Spleen (tissue), 11 donors: ENCODE results near the gene VAV1. TPM values are rescaled to one million over a fixed set of nuclear protein-coding genes. Genes with fewer than 3 reads are reported as not detected.

ENCODE experiments used
- DNase-seq: peaks from one replicate; pipeline ENCODE4 v3.0.0-alpha.2; 2020
- H3K27ac ChIP-seq, 8 donors: fragments of 200-600 bp; sonication (generic) in 7 of 8; 1 replicate in 4 of 8; 2 replicates in 4 of 8; pipeline versions ENCODE4 v1.5.0 to v1.8.0; 2016 to 2021; ENCODE audit warnings: inconsistent platforms in 4 of 8, mild to moderate bottlenecking in 4 of 8, moderate library complexity in 1 of 8
- H3K27me3 ChIP-seq, 7 donors: fragments of 200-600 bp; sonication (generic) in 6 of 7; replicated peaks in 1 of 7; 1 replicate in 4 of 7; 2 replicates in 3 of 7; pipeline versions ENCODE4 v1.5.0 to v1.8.0; 2016 to 2021; ENCODE audit warnings: inconsistent platforms in 3 of 7, mild to moderate bottlenecking in 1 of 7
- H3K36me3 ChIP-seq, 6 donors: fragments of 200-600 bp; sonication (generic) in 5 of 6; 1 replicate in 4 of 6; 2 replicates in 2 of 6; pipeline versions ENCODE4 v1.5.0 to v1.8.0; 2016 to 2021; ENCODE audit warnings: inconsistent platforms in 2 of 6
- H3K4me1 ChIP-seq, 6 donors: fragments of 200-600 bp; sonication (generic) in 5 of 6; 1 replicate in 3 of 6; 2 replicates in 3 of 6; pipeline versions ENCODE4 v1.5.0 to v1.8.0; 2016 to 2021; ENCODE audit warnings: inconsistent platforms in 3 of 6
- H3K4me3 ChIP-seq, 8 donors: fragments of 200-600 bp; sonication (generic) in 7 of 8; 1 replicate in 4 of 8; 2 replicates in 4 of 8; pipeline versions ENCODE4 v1.5.0 to v1.8.0; 2016 to 2021; ENCODE audit warnings: inconsistent platforms in 4 of 8, mild to moderate bottlenecking in 4 of 8, moderate library complexity in 2 of 8
- H3K9me3 ChIP-seq, 8 donors: fragments of 200-600 bp; sonication (generic) in 7 of 8; 1 replicate in 4 of 8; 2 replicates in 4 of 8; pipeline versions ENCODE4 v1.5.0 to v1.8.0; 2016 to 2021; ENCODE audit warnings: inconsistent platforms in 4 of 8
- CTCF ChIP-seq, 11 experiments: fragments of 200-600 bp in 7 of 11; fragments of 450-650 bp in 4 of 11; sonication (generic) in 4 of 11; IDR thresholded peaks in 8 of 11; conservative IDR thresholded peaks in 3 of 11; 1 replicate in 7 of 11; 2 replicates in 4 of 11; pipeline versions ENCODE4 v1.4.0 to v1.8.0; 2016 to 2021; ENCODE audit warnings: antibody characterized with exemption in 11 of 11, inconsistent platforms in 4 of 11, mild to moderate bottlenecking in 1 of 11
- POLR2A ChIP-seq, 3 donors: fragments of 450-650 bp; IDR thresholded peaks; one replicate each; pipeline ENCODE4 v1.5.1; 2017; ENCODE audit warnings: antibody characterized with exemption in 3 of 3, mild to moderate bottlenecking in 1 of 3
- POLR2AphosphoS5 ChIP-seq, 3 donors: sonication (generic); formaldehyde crosslinking; IDR thresholded peaks; one replicate each; pipeline ENCODE4 v1.5.1; 2017; ENCODE audit warnings: antibody characterized with exemption in 3 of 3
- WGBS, 5 donors: extraction: QIAGEN DNeasy Blood & Tissue Kit in 3 of 5; methylation state at CpG; one replicate each; pipeline versions ENCODE4 v1.1.5 to v1.1.7; 2013 to 2018; 5-methylcytosine and 5-hydroxymethylcytosine counted together
- intact Hi-C: fragments of 100-400 bp; cut with DNase I; formaldehyde crosslinking; loops from one replicate; pipeline ENCODE4 v1.15.0; 2023; ENCODE audit warnings: low total_unique reads
- polyA plus RNA-seq, 3 donors: library from polyadenylated mRNA; stranded (reverse); fragments of 200-250 nt; gene quantifications; one replicate each; pipeline ENCODE4 v1.2.1, GENCODE V29; 2013
- total RNA-seq, 7 donors: library from RNA; depleted of rRNA in 3 of 7; stranded (reverse); fragments of >200 nt in 3 of 7; fragmentation: NEBNext Ultra II Directional in 4 of 7; extraction: Animal tissue kit (Norgen Biotek cat#: 25700) in 4 of 7; gene quantifications; one replicate each; pipeline versions ENCODE4 v1.1.0 to v1.2.1, GENCODE V29; 2016 to 2021
- donor health status: healthy with polysubstance abuse.
- donor health status: DM: no; HTN: no; CAD: no; lungs with moderate emphysema.
- donor health status: DM: no; HTN: no; CAD: no.
- donor health status: Bipolar disorder and iron deficiency.
- donor health status: healthy.
- donor health status: DM: no; HTN: no; CAD: no.
- donor health status: DM: yes; HTN: yes; CAD: no.

Gene VAV1
- total and polyA plus RNA-seq, 10 donors = 34.8 to 151 (median 83.1) TPM

DNA sequence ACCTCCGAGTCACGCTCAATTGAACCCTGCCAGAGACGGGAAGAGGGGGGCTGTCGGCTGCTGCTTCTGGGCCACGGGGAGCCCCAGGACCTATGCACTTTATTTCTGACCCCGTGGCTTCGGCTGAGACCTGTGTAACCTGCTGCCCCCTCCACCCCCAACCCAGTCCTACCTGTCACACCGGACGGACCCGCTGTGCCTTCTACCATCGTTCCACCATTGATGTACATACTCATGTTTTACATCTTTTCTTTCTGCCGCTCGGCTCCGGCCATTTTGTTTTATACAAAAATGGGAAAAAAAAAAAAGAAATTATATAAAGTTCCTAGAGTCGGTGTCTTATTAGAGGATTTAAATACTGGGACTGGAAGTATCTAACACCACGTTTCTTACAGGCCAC, 21.3 kb upstream of the VAV1 start:
- TF ChIP-seq POLR2A (IDR thresholded peaks at IDR 0.05) (no peak), CTCF (IDR thresholded peaks at IDR 0.05 in 8 of 11, conservative IDR thresholded peaks at IDR 0.05 in 3 of 11) (no peak), POLR2AphosphoS5 (IDR thresholded peaks at IDR 0.05) (no peak)
- Histone ChIP-seq H3K9me3 (no peaks in the 10 kb centered on the region), H3K36me3 (peaks cover 0 to 84% (median 56%) of the 10 kb centered on the region in 6 donors), H3K4me1 (peaks cover 5 to 19% (median 14%) of the 10 kb centered on the region in 6 donors), H3K4me3 (no peak overlapping the region), H3K27me3 (no peaks in the 10 kb centered on the region), H3K27ac (no peak overlapping the region)
- intact Hi-C loops = no loop called here
- WGBS, 5 donors = 93 to 97% (median 97%) methylated on average over 16 of the region's 16 CpGs
- DNase-seq = no peak

- 71 to 77% (median 73%) methylated on average over 41 to 50 of the region's 50 CpGs for WGBS, 5 donors
- Histone ChIP-seq H3K36me3 (peaks cover 0 to 70% (median 44%) of the 10 kb centered on the region in 6 donors), H3K27me3 (no peaks in the 10 kb centered on the region), H3K9me3 (no peaks in the 10 kb centered on the region), H3K4me3 (peak overlapping the region in 5 of 8 donors; percentile 45 to 76 (median 48)), H3K27ac (peak overlapping the region in 5 of 8 donors; percentile 69 to 85 (median 75)), H3K4me1 (peaks cover 5 to 29% (median 15%) of the 10 kb centered on the region in 6 donors)
- TF ChIP-seq CTCF (IDR thresholded peaks at IDR 0.05 in 8 of 11, conservative IDR thresholded peaks at IDR 0.05 in 3 of 11) = no peak
- no peak for TF ChIP-seq POLR2AphosphoS5 (IDR thresholded peaks at IDR 0.05)
- TF ChIP-seq POLR2A (IDR thresholded peaks at IDR 0.05) = no peak
- peak; percentile 76 for DNase-seq
- intact Hi-C loops = no loop called here
Observed at GRCh38 chr19:6752256-6753177, 20.0 kb upstream of the VAV1 start.

- peak; percentile 95 for DNase-seq
- Histone ChIP-seq H3K27me3 (no peaks in the 10 kb centered on the region), H3K4me1 (peaks cover 5 to 29% (median 15%) of the 10 kb centered on the region in 6 donors), H3K4me3 (peak overlapping the region; percentile 28 to 76 (median 46)), H3K36me3 (peaks cover 0 to 62% (median 36%) of the 10 kb centered on the region in 6 donors), H3K9me3 (no peaks in the 10 kb centered on the region), H3K27ac (peak overlapping the region; percentile 7 to 85 (median 70))
- intact Hi-C loops = no loop called here
- 6 to 19% (median 7%) methylated on average over 40 to 50 of the region's 50 CpGs for WGBS, 5 donors
- TF ChIP-seq POLR2AphosphoS5 (IDR thresholded peaks at IDR 0.05) = peak; percentile 71 to 86 (median 74)
- peak; percentile 37 to 78 (median 66) for TF ChIP-seq CTCF (IDR thresholded peaks at IDR 0.05 in 8 of 11, conservative IDR thresholded peaks at IDR 0.05 in 3 of 11)
- TF ChIP-seq POLR2A (IDR thresholded peaks at IDR 0.05) = no peak
Observed at GRCh38 chr19:6753178-6754031, 19.1 kb upstream of the VAV1 start.
